GM12891 (cell line): ENCODE data around the gene SYNC.

Experiments
- POLR2AphosphoS5 ChIP-seq: IDR thresholded peaks from 2 replicates; pipeline ENCODE4 v1.6.1; 2011; ENCODE audit warnings: low read depth, low read length, control low read depth
- SPI1 ChIP-seq: IDR thresholded peaks from 2 replicates; pipeline ENCODE4 v1.6.1; 2011; ENCODE audit warnings: low read depth, low read length, control low read depth

- no peak for TF ChIP-seq SPI1
- TF ChIP-seq POLR2AphosphoS5 = no peak
These were observed 36.7 kb downstream of the SYNC start for GRCh38 chr1:32665915-32666314.
